Brain microvascular endothelial cell (primary cell): ENCODE data around the gene PCDHA4.
"Not testable (repeated sequence)": the region's sequence is repeated elsewhere in the genome, so short reads cannot be mapped to it uniquely, and the experiment has no call there.

ENCODE experiments used
- DNase-seq: peaks from one replicate; pipeline ENCODE4 v3.0.0-alpha.2; 2020
- H3K27ac ChIP-seq: fragments of 250-450 bp; sonication (Bioruptor Pico); 2 replicates; pipeline ENCODE4 v1.5.1; 2020; ENCODE audit warnings: mild to moderate bottlenecking, moderate library complexity
- H3K27me3 ChIP-seq: fragments of 250-450 bp; sonication (Bioruptor Pico); replicated peaks from 2 replicates; pipeline ENCODE4 v1.5.1; 2020; ENCODE audit warnings: mild to moderate bottlenecking
- H3K36me3 ChIP-seq: fragments of 250-450 bp; sonication (Bioruptor Pico); replicated peaks from 2 replicates; pipeline ENCODE4 v1.5.1; 2020; ENCODE audit warnings: mild to moderate bottlenecking
- H3K4me3 ChIP-seq: 2 replicates; pipeline ENCODE4 v1.5.1; 2011; ENCODE audit warnings: low read depth, mild to moderate bottlenecking, control low read depth, low read length, moderate library complexity
- in situ Hi-C: cut with HindIII; loops from 2 replicates; pipeline ENCODE4 v1.10.0; 2017; ENCODE audit warnings: low sequenced_read_pairs, low pct_ligation_motif_present
- TF ChIP-seq, protein P1 (sequence below): IDR thresholded peaks from 2 replicates; pipeline ENCODE4 v1.5.1; 2011; ENCODE audit warnings: low read depth, mild to moderate bottlenecking, moderate library complexity, low read length, control low read depth, inconsistent platforms; ENCODE audit errors: missing control alignments

Gene PCDHA4

GRCh38 chr5:140806834-140807775 lies at the start of gene PCDHA4:
Gene PCDHA4, plus strand, starts transcription at chr5:140807068.
- in situ Hi-C loops: no loop called here
- TF ChIP-seq, protein P1, sequence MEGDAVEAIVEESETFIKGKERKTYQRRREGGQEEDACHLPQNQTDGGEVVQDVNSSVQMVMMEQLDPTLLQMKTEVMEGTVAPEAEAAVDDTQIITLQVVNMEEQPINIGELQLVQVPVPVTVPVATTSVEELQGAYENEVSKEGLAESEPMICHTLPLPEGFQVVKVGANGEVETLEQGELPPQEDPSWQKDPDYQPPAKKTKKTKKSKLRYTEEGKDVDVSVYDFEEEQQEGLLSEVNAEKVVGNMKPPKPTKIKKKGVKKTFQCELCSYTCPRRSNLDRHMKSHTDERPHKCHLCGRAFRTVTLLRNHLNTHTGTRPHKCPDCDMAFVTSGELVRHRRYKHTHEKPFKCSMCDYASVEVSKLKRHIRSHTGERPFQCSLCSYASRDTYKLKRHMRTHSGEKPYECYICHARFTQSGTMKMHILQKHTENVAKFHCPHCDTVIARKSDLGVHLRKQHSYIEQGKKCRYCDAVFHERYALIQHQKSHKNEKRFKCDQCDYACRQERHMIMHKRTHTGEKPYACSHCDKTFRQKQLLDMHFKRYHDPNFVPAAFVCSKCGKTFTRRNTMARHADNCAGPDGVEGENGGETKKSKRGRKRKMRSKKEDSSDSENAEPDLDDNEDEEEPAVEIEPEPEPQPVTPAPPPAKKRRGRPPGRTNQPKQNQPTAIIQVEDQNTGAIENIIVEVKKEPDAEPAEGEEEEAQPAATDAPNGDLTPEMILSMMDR: peak; percentile 51
- peak within 1 kb of the TSS; percentile 5 for H3K4me3 ChIP-seq
- no peak for DNase-seq
- H3K36me3 ChIP-seq: no peaks in the 10 kb centered on the region
- H3K27me3 ChIP-seq: no peaks in the 10 kb centered on the region
- H3K27ac ChIP-seq: no peak within 1 kb of the TSS

- Histone ChIP-seq H3K36me3 (no peaks in the 10 kb centered on the region), H3K27ac (no peak overlapping the region), H3K27me3 (no peaks in the 10 kb centered on the region), H3K4me3 (no peak overlapping the region)
- in situ Hi-C loops: no loop called here
- no peak for DNase-seq
- TF ChIP-seq, protein P1: no peak
Measured at GRCh38 chr5:140764177-140764973, 42.5 kb upstream of the PCDHA4 start.

DNA sequence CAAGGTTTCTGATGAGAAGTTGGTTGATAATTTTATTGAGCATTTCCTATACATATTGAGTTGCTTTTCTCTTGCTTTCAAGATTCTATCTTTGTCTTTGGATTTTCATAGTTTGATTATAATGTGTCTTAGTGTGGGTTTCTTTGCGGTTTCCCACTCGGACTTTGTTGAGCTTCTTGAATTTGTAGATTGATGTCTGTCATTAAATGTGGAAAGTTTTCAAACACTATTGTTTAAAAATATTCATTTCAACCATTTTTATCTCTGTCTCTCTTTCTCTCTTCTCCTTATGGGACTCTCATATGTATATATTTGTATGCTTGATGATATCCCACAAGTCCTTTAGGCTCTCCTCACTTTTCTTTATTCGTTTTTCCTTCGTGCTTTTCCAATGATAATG lies 39.4 kb upstream of the PCDHA4 start:
- no peak overlapping the region for H3K27ac ChIP-seq
- no peak for DNase-seq
- no peak overlapping the region for H3K4me3 ChIP-seq
- H3K27me3 ChIP-seq: no peaks in the 10 kb centered on the region
- TF ChIP-seq, protein P1: no peak
- H3K36me3 ChIP-seq: no peaks in the 10 kb centered on the region
- in situ Hi-C loops: no loop called here

DNA sequence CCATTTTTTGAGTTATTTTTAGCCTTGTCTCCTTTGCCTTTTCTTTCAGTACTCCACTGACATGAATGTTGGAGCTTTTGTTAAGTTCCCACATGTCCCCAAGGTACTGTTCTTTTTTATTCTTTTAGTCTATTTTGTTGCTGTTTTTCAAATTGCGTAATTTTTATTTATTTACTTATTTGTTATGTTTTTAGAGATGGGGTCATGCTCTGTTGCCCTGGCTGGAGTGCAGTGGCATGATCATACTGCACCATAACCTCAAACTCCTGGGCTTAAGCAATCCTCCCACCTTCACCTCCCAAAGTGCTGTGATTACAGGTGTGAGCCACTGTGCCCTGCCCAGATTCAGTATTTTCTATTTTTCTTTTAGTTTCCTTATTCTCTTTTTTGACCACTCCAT lies 26.4 kb upstream of the PCDHA4 start:
- no peaks in the 10 kb centered on the region for H3K27me3 ChIP-seq
- no peak overlapping the region for H3K4me3 ChIP-seq
- TF ChIP-seq, protein P1: no peak
- H3K36me3 ChIP-seq: no peaks in the 10 kb centered on the region
- no peak for DNase-seq
- no peak overlapping the region for H3K27ac ChIP-seq
- in situ Hi-C loops: no loop called here

- DNase-seq: no peak
- no peaks in the 10 kb centered on the region for H3K36me3 ChIP-seq
- no peaks in the 10 kb centered on the region for H3K27me3 ChIP-seq
- no peak within 1 kb of the TSS for H3K27ac ChIP-seq
- TF ChIP-seq, protein P1: no peak
- H3K4me3 ChIP-seq: no peak within 1 kb of the TSS
- in situ Hi-C loops: no loop called here
Measured at GRCh38 chr5:140785905-140786686, 20.8 kb upstream of the PCDHA4 start, which contains the start of gene PCDHA1. Gene PCDHA1, plus strand, starts transcription at chr5:140786140.

GRCh38 chr5:140787422-140787821 lies 19.4 kb upstream of the PCDHA4 start:
- H3K4me3 ChIP-seq, H3K27ac ChIP-seq, H3K36me3 ChIP-seq, in situ Hi-C loops, DNase-seq, H3K27me3 ChIP-seq: not testable (repeated sequence)

GRCh38 chr5:140787849-140788504 lies 18.9 kb upstream of the PCDHA4 start:
- DNase-seq, H3K4me3 ChIP-seq, in situ Hi-C loops, H3K27ac ChIP-seq, H3K27me3 ChIP-seq, H3K36me3 ChIP-seq: not testable (repeated sequence)
